ENCODE results near the gene FGD5.
A peak's percentile ranks its signal among the peaks of the same experiment; 100 is the strongest.
"Not testable (repeated sequence)": the region's sequence is repeated elsewhere in the genome, so short reads cannot be mapped to it uniquely, and the experiment has no call there.

Gene FGD5

DNA sequence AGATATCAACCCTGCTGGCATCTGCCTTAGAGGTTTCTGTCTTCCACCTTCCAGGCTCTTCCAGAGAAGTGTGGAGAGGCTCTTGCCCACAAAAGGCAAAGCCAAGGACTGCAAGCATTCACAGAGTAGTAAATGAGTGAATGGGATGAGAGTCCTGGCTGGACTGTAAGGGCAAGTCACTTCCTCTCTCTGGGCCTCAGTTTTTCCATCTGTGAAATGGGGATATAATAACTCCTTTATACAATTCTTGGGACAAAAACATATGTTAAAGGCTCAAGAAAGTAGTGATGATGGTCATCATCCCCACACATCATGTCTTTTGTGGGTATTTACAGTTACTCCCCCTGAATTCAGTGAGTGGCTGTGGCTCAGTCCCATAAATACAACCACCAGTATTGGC lies 10.7 kb upstream of the FGD5 start:
- H3K27ac ChIP-seq (ENCODE audit: low read depth, low read length, severe bottlenecking) = no peak overlapping the region
- H3K9me3 ChIP-seq (ENCODE audit: control insufficient read depth, low read length) = no peaks in the 10 kb centered on the region
- H3K36me3 ChIP-seq (ENCODE audit: control insufficient read depth, insufficient read depth, low read length) = no peaks in the 10 kb centered on the region
- H3K4me3 ChIP-seq (ENCODE audit: extremely low read depth, insufficient read depth, low read length, poor library complexity, severe bottlenecking) = no peak overlapping the region
- H3K4me1 ChIP-seq (ENCODE audit: control insufficient read depth, insufficient read depth, low read length, poor library complexity, severe bottlenecking) = peaks cover 19% of the 10 kb centered on the region

DNA sequence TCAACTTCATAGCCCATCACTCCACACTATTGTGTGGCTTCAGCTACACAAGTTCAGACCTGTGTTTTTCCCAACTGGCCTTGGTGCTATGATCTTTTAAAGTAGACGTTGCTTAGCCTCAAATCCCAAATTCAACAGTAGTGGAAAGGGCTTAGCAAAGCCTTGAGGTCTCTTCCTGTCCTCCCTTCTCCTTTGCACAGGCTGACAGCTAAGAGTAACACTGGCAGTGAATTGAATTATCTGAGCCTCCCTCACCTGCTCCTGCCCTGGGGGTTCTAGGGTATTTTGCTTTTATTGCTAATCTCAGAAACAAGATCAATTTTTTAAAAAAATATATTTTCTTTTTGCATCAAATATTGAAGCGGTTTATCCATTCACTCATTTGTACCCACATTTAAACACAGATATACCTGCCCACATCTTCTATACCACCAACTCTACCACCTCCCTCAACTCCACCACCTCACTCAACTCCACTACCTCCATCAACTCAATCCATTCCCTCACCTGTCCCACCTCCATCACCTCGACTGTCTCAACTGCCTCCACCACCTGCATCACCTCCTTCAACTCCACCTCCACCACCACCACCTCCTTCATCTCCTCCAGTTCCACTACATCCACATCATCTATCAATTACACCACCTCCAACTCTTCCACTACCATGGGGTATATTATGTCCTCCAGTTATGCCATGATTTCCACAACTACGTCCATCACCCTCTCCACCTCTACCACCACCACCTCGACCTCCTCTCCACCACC lies 10.1 kb upstream of the FGD5 start:
- H3K36me3 ChIP-seq (ENCODE audit: control insufficient read depth, insufficient read depth, low read length) = no peaks in the 10 kb centered on the region
- H3K27ac ChIP-seq (ENCODE audit: low read depth, low read length, severe bottlenecking) = no peak overlapping the region
- H3K4me1 ChIP-seq (ENCODE audit: control insufficient read depth, insufficient read depth, low read length, poor library complexity, severe bottlenecking) = peaks cover 19% of the 10 kb centered on the region
- WGBS, 2 experiments (ENCODE audit: insufficient coverage in 2 of 2) = 96 to 99% methylated on average over 4 to 5 of the region's 5 CpGs
- H3K4me3 ChIP-seq (ENCODE audit: extremely low read depth, insufficient read depth, low read length, poor library complexity, severe bottlenecking) = no peak overlapping the region
- no peaks in the 10 kb centered on the region for H3K9me3 ChIP-seq (ENCODE audit: control insufficient read depth, low read length)

DNA sequence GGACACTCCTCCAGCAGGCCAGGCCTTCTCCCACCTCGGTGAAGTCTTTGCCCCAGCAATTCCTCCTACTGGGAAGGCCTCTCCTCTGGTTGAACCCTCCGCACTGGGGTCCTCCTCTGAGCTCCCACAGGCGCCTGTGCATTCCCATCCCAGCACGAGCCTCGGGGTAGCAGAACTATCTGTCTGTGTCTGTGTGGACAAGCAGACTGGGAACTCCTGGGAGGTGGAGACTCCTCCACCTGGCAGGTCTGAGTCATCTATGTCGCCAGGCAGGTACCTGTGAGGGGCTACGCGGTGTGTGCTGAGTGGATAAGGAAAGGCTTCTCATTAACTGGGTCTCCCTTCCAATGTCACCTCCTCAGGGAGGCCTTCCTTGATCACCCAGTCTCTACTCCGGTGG lies 9.2 kb upstream of the FGD5 start:
- peak overlapping the region; percentile 40 for H3K4me3 ChIP-seq (ENCODE audit: extremely low read depth, insufficient read depth, low read length, poor library complexity, severe bottlenecking)

DNA sequence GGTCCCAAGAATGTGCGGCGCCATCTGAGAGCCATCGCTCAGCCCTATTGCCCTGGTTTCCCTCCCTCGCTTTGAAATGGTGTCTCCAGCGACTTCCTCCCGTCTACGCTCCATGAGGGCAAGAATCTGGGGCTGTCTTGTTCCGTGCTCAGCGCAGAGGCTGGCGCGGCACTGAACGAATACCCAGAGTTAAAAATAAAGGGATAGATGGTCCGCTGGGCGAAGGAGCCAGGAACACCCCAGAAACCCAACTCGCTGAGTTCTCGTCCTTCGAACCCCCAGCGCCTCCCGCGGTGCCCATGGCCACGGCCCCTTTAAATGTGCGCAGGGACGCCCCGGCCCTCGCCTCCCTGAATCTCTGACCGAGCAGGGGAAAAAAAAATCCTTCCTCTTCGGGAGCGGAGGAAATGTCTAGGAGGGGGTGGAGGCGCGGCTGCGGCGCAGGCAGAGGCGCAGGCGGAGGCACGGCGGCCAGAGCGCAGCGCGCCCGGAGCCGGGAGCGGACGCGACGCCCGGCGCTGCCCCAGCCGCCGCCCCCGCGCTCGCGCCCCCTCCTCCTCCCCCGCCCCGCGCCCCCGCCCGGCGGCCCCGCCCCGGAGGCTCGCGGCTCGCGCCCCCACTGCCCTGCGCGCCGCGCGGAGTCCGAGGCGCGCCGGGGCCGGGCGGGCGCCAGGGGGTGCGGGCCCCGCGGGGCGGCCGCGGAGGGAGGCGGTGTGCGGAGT lies 8.5 kb upstream of the FGD5 start:
- Histone ChIP-seq H3K9me3 (ENCODE audit: control insufficient read depth, low read length) (no peaks in the 10 kb centered on the region), H3K27ac (ENCODE audit: low read depth, low read length, severe bottlenecking) (no peak overlapping the region), H3K36me3 (ENCODE audit: control insufficient read depth, insufficient read depth, low read length) (no peaks in the 10 kb centered on the region), H3K4me3 (ENCODE audit: extremely low read depth, insufficient read depth, low read length, poor library complexity, severe bottlenecking) (peak overlapping the region; percentile 52), H3K4me1 (ENCODE audit: control insufficient read depth, insufficient read depth, low read length, poor library complexity, severe bottlenecking) (peaks cover 8% of the 10 kb centered on the region)
- WGBS, 2 experiments (ENCODE audit: insufficient coverage in 2 of 2) = 3 to 4% methylated on average over 38 to 52 of the region's 85 CpGs

More for the DNA sequence above, 9.2 kb upstream of the FGD5 start:
- H3K27ac ChIP-seq (ENCODE audit: low read depth, low read length, severe bottlenecking); H3K9me3 ChIP-seq (ENCODE audit: control insufficient read depth, low read length); H3K36me3 ChIP-seq (ENCODE audit: control insufficient read depth, insufficient read depth, low read length): not testable (repeated sequence)
- H3K4me1 ChIP-seq (ENCODE audit: control insufficient read depth, insufficient read depth, low read length, poor library complexity, severe bottlenecking) = peaks cover 14% of the 10 kb centered on the region
- 72 to 80% methylated on average over 4 of the region's 9 CpGs for whole genome bisulfite sequencing, 2 experiments (ENCODE audit: insufficient coverage in 2 of 2)

DNA sequence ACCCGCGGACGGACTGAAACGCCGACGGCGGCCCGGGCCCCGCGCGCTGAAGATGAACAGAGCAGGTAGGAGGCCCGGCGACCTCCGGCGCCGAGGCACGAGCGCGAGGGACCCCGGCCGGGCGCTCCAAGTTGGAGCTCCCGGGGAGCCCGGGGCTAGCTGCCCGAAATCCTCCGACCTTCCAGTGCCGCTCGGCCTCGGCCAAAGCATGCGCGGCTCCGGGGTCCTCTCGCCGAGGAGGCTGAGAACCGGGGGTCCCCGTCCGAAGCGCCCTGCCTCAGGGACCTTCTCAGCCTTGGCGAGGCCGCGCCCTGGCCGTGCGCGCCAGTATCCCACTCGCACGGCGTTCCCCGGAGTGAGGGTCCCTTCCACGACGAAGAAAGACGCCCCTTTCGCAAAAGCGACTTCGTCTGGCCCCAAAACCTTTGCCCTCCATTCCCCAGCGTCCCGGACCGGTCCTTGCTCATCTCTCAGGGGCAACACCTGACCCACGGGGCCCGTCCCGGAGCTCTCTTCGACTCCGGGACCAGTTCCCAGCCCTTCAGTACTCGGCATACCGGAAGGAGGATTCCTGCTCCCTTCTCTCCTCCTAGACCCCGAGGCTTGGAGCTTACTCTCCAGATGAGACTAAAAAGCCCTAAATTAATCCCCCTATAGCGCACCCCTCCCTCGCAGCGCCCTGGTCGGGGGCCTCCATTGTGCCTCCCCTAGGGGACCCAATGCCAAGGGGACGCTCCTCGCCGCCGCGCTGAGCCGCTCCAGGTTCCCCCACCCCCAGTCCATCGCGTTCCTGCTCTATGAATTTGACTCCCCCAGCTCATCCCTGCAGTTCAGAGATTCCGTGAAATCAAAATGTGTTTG lies 7.7 kb upstream of the FGD5 start:
- 1 to 2% methylated on average over 63 to 67 of the region's 78 CpGs for WGBS, 2 experiments (ENCODE audit: insufficient coverage in 2 of 2)
- H3K4me3 ChIP-seq (ENCODE audit: extremely low read depth, insufficient read depth, low read length, poor library complexity, severe bottlenecking) = peak overlapping the region; percentile 52
- no peaks in the 10 kb centered on the region for H3K36me3 ChIP-seq (ENCODE audit: control insufficient read depth, insufficient read depth, low read length)
- H3K4me1 ChIP-seq (ENCODE audit: control insufficient read depth, insufficient read depth, low read length, poor library complexity, severe bottlenecking) = peaks cover 7% of the 10 kb centered on the region
- no peak overlapping the region for H3K27ac ChIP-seq (ENCODE audit: low read depth, low read length, severe bottlenecking)
- H3K9me3 ChIP-seq (ENCODE audit: control insufficient read depth, low read length) = no peaks in the 10 kb centered on the region

DNA sequence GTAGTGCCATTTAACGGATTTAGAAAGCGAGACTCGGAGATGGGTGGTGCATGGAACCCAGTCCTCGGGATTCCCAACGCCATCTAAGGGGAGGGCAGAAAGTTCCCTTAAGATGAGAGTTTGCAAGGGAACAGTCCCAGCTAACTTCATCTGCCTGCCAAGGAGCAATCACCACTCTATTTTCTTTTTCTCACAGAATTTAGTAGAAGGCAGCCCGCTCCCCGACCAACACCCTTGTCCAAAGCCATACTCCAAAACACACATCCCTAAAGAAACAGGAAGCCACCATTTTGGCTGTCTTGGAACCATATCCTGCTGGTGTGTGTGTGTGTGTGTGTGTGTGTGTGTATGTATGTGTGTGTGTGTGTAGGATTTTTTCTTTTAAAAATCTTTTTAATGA lies 7.1 kb upstream of the FGD5 start:
- no peaks in the 10 kb centered on the region for H3K36me3 ChIP-seq (ENCODE audit: control insufficient read depth, insufficient read depth, low read length)
- peaks cover 7% of the 10 kb centered on the region for H3K4me1 ChIP-seq (ENCODE audit: control insufficient read depth, insufficient read depth, low read length, poor library complexity, severe bottlenecking)
- 40 to 61% methylated on average over 5 to 7 of the region's 7 CpGs for WGBS, 2 experiments (ENCODE audit: insufficient coverage in 2 of 2)
- no peaks in the 10 kb centered on the region for H3K9me3 ChIP-seq (ENCODE audit: control insufficient read depth, low read length)
- no peak overlapping the region for H3K27ac ChIP-seq (ENCODE audit: low read depth, low read length, severe bottlenecking)
- peak overlapping the region; percentile 52 for H3K4me3 ChIP-seq (ENCODE audit: extremely low read depth, insufficient read depth, low read length, poor library complexity, severe bottlenecking)

- H3K36me3 ChIP-seq (ENCODE audit: control insufficient read depth, insufficient read depth, low read length) = no peaks in the 10 kb centered on the region
- 87 to 100% methylated on average over 1 to 8 of the region's 9 CpGs for WGBS, 2 experiments (ENCODE audit: insufficient coverage in 2 of 2)
- H3K4me3 ChIP-seq (ENCODE audit: extremely low read depth, insufficient read depth, low read length, poor library complexity, severe bottlenecking) = peak overlapping the region; percentile 52
- H3K4me1 ChIP-seq (ENCODE audit: control insufficient read depth, insufficient read depth, low read length, poor library complexity, severe bottlenecking) = peaks cover 7% of the 10 kb centered on the region
- H3K9me3 ChIP-seq (ENCODE audit: control insufficient read depth, low read length) = no peaks in the 10 kb centered on the region
- no peak overlapping the region for H3K27ac ChIP-seq (ENCODE audit: low read depth, low read length, severe bottlenecking)
Measured at GRCh38 chr3:14812196-14812790, 6.5 kb upstream of the FGD5 start.

- no peaks in the 10 kb centered on the region for H3K9me3 ChIP-seq (ENCODE audit: control insufficient read depth, low read length)
- no peak overlapping the region for H3K27ac ChIP-seq (ENCODE audit: low read depth, low read length, severe bottlenecking)
- H3K36me3 ChIP-seq (ENCODE audit: control insufficient read depth, insufficient read depth, low read length) = peaks cover 3% of the 10 kb centered on the region
- no peak overlapping the region for H3K4me3 ChIP-seq (ENCODE audit: extremely low read depth, insufficient read depth, low read length, poor library complexity, severe bottlenecking)
- H3K4me1 ChIP-seq (ENCODE audit: control insufficient read depth, insufficient read depth, low read length, poor library complexity, severe bottlenecking) = peaks cover 7% of the 10 kb centered on the region
- WGBS, 2 experiments (ENCODE audit: insufficient coverage in 2 of 2) = 78 to 96% methylated on average over 1 to 3 of the region's 4 CpGs
Measured at GRCh38 chr3:14814411-14814871, 4.3 kb upstream of the FGD5 start.

DNA sequence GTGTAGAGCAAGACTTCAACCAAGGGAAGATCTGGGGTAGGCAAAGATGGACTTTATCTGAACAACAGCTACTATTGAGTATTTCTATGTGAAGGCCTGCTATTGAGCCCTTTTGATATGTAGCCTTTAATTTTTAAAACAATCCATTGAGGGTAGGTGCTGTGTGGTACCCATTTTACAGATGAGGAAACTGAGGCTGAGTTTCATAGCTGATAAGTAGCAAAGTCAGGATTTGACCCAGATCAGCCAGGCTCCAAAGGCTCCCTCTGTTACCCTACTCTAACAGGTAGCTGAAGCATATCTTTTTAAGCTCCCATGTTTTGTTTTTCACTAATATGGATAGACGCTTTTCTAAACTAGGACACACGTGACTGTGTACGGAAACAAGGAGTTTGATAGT lies 2.4 kb upstream of the FGD5 start:
- no peak overlapping the region for H3K4me3 ChIP-seq (ENCODE audit: extremely low read depth, insufficient read depth, low read length, poor library complexity, severe bottlenecking)
- no peak overlapping the region for H3K27ac ChIP-seq (ENCODE audit: low read depth, low read length, severe bottlenecking)
- H3K36me3 ChIP-seq (ENCODE audit: control insufficient read depth, insufficient read depth, low read length) = peaks cover 14% of the 10 kb centered on the region
- H3K4me1 ChIP-seq (ENCODE audit: control insufficient read depth, insufficient read depth, low read length, poor library complexity, severe bottlenecking) = peaks cover 2% of the 10 kb centered on the region
- H3K9me3 ChIP-seq (ENCODE audit: control insufficient read depth, low read length) = no peaks in the 10 kb centered on the region
- 95 to 100% methylated on average over 1 to 3 of the region's 3 CpGs for WGBS, 2 experiments (ENCODE audit: insufficient coverage in 2 of 2)

DNA sequence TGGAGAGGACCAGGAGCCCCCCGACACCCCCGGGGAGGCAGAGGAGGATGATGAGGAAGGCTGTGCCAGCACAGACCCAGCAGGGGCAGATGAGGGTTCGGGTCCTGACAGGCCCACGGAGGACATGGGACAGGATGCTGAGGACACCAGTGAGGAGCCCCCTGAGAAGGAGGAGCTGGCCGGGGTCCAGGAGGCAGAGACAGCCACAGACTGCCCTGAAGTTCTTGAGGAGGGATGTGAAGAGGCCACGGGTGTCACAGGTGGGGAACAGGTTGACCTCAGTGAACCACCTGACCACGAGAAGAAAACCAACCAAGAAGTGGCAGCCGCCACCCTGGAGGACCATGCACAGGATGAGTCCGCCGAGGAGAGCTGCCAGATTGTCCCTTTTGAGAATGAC lies 909 bp downstream of the FGD5 start:
- Histone ChIP-seq H3K4me3 (ENCODE audit: extremely low read depth, insufficient read depth, low read length, poor library complexity, severe bottlenecking) (no peak overlapping the region), H3K27ac (ENCODE audit: low read depth, low read length, severe bottlenecking) (no peak overlapping the region), H3K9me3 (ENCODE audit: control insufficient read depth, low read length) (no peaks in the 10 kb centered on the region), H3K36me3 (ENCODE audit: control insufficient read depth, insufficient read depth, low read length) (peaks cover 14% of the 10 kb centered on the region), H3K4me1 (ENCODE audit: control insufficient read depth, insufficient read depth, low read length, poor library complexity, severe bottlenecking) (peaks cover 3% of the 10 kb centered on the region)
- WGBS, 2 experiments (ENCODE audit: insufficient coverage in 2 of 2) = 97% methylated on average over 10 of the region's 10 CpGs

Data from mesodermal cell (in vitro differentiated cells).